A549 (cell line): ENCODE data around the gene PRTFDC1. TPM values are rescaled to one million over a fixed set of nuclear protein-coding genes. Genes with fewer than 3 reads are reported as not detected.

Source experiments
- ATAC-seq, 2 experiments: fragments of 200-7000 bp in 1 of 2; fragments of >200 bp in 1 of 2; cut with Nextera tagmentation in 1 of 2; cut with Tn5 transposase in 1 of 2; 3 replicates each; pipeline versions ENCODE4 v1.8.0 to v1.9.1; 2018 to 2020; ENCODE audit warnings: mild to moderate bottlenecking in 1 of 2, moderate library complexity in 1 of 2
- CTCF ChIA-PET: fragments of 300-600 bp; sonication (Branson Sonifier 250); formaldehyde crosslinking; extraction: SDS; loops from one replicate; lab custom pipeline; 2021; ENCODE audit warnings: antibody characterized with exemption, inconsistent platforms; lab: Yijun Ruan, JAX
- POLR2A ChIA-PET: fragments of 350-600 bp; formaldehyde crosslinking; extraction: SDS; loops from one replicate; lab custom pipeline; 2021; ENCODE audit warnings: antibody characterized with exemption, inconsistent platforms; lab: Yijun Ruan, JAX
- DNase-seq, 2 experiments: peaks; one replicate each; pipeline versions ENCODE4 v3.0.0 to v3.0.0-alpha.2; 2011 to 2016; ENCODE audit warnings: low read depth in 1 of 2, low spot score in 1 of 2
- FAIRE-seq: peaks from 2 replicates; lab custom pipeline; 2011; peaks lifted over from hg19 to GRCh38; lab: Jason Lieb, UNC
- H3K27ac ChIP-seq, 2 experiments: fragments of >200 bp; sonication (Bioruptor Twin); formaldehyde crosslinking; 3 replicates each; pipeline ENCODE4 v1.5.1; 2016 to 2017
- H3K4me1 ChIP-seq: fragments of >200 bp; sonication (Bioruptor Twin); formaldehyde crosslinking; 3 replicates; pipeline ENCODE4 v1.6.1; 2016
- H3K4me2 ChIP-seq: fragments of >200 bp; sonication (Bioruptor Twin); formaldehyde crosslinking; 3 replicates; pipeline ENCODE4 v1.6.1; 2016
- H3K4me3 ChIP-seq: fragments of >200 bp; sonication (Bioruptor Twin); formaldehyde crosslinking; 3 replicates; pipeline ENCODE4 v1.5.1; 2016
- H3K9me3 ChIP-seq: fragments of >200 bp; sonication (Bioruptor Twin); formaldehyde crosslinking; 3 replicates; pipeline ENCODE4 v1.6.1; 2016
- ATOH8 ChIP-seq: fragments of 250-450 bp; sonication (Bioruptor Pico); IDR thresholded peaks from 2 replicates; pipeline ENCODE4 v1.5.0; 2020; ENCODE audit warnings: low read depth, mild to moderate bottlenecking, moderate library complexity
- BHLHE40 ChIP-seq: IDR thresholded peaks from 2 replicates; pipeline ENCODE4 v1.6.1; 2012; ENCODE audit warnings: low read depth, low read length, inconsistent platforms
- CBX2 ChIP-seq: fragments of 200-600 bp; sonication (generic); IDR thresholded peaks from 2 replicates; pipeline ENCODE4 v1.6.1; 2016; ENCODE audit warnings: low read depth, mild to moderate bottlenecking, borderline replicate concordance
- CBX8 ChIP-seq: fragments of 200-600 bp; sonication (generic); IDR thresholded peaks from 2 replicates; pipeline ENCODE4 v1.6.1; 2016
- CHD2 ChIP-seq: fragments of 150-350 bp; IDR thresholded peaks from 2 replicates; pipeline ENCODE4 v1.6.1; 2014; ENCODE audit warnings: low read length; ENCODE audit not compliant: partially characterized antibody
- CTCF ChIP-seq: fragments of >200 bp; sonication (Bioruptor Twin); formaldehyde crosslinking; IDR thresholded peaks from 3 replicates; pipeline ENCODE4 v1.5.1; 2016
- E2F6 ChIP-seq: IDR thresholded peaks from 2 replicates; pipeline ENCODE4 v1.6.1; 2012; ENCODE audit warnings: low read depth, borderline replicate concordance
- EHF ChIP-seq: fragments of 250-450 bp; sonication (Bioruptor Pico); IDR thresholded peaks from 2 replicates; pipeline ENCODE4 v1.5.0; 2020; ENCODE audit warnings: mild to moderate bottlenecking
- EHMT2 ChIP-seq: fragments of 200-600 bp; sonication (generic); IDR thresholded peaks from 2 replicates; pipeline ENCODE4 v1.6.1; 2016; ENCODE audit warnings: antibody characterized with exemption, low read depth, mild to moderate bottlenecking, moderate library complexity
- EP300 ChIP-seq, 2 experiments: fragments of >200 bp; sonication (Bioruptor Twin); formaldehyde crosslinking; IDR thresholded peaks; 2 replicates in 1 of 2; 3 replicates in 1 of 2; pipeline ENCODE4 v1.6.1; 2016 to 2017
- ESRRA ChIP-seq: fragments of 150-350 bp; IDR thresholded peaks from 2 replicates; pipeline ENCODE4 v1.6.1; 2014; ENCODE audit warnings: mild to moderate bottlenecking, low read length, borderline replicate concordance
- FOSL2 ChIP-seq, 2 experiments: fragments of 450-650 bp in 1 of 2; fragments of >200 bp in 1 of 2; sonication (Bioruptor Twin) in 1 of 2; formaldehyde crosslinking; IDR thresholded peaks; 2 replicates each; pipeline versions ENCODE4 v1.5.0 to v1.6.1; 2016 to 2020; ENCODE audit warnings: mild to moderate bottlenecking in 1 of 2, moderate library complexity in 1 of 2
- GATA3 ChIP-seq: IDR thresholded peaks from 2 replicates; pipeline ENCODE4 v1.6.1; 2012; ENCODE audit warnings: borderline replicate concordance
- HEYL ChIP-seq: fragments of 250-450 bp; sonication (Bioruptor Pico); IDR thresholded peaks from 2 replicates; pipeline ENCODE4 v1.8.0; 2021; ENCODE audit warnings: mild to moderate bottlenecking, moderate library complexity
- HMGXB4 ChIP-seq: fragments of 250-450 bp; sonication (Bioruptor Pico); IDR thresholded peaks from 2 replicates; pipeline ENCODE4 v1.5.0; 2021; ENCODE audit warnings: mild to moderate bottlenecking, moderate library complexity, borderline replicate concordance
- HOXA7 ChIP-seq: fragments of 250-450 bp; sonication (Bioruptor Pico); IDR thresholded peaks from 2 replicates; pipeline ENCODE4 v1.5.0; 2020; ENCODE audit warnings: mild to moderate bottlenecking, moderate library complexity
- HOXB13 ChIP-seq: fragments of 250-450 bp; sonication (Bioruptor Pico); IDR thresholded peaks from 2 replicates; pipeline ENCODE4 v1.5.0; 2020; ENCODE audit warnings: low read depth, mild to moderate bottlenecking, moderate library complexity
- JUNB ChIP-seq: fragments of >200 bp; sonication (Bioruptor Twin); formaldehyde crosslinking; IDR thresholded peaks from 2 replicates; pipeline ENCODE4 v1.6.1; 2016
- KDM1A ChIP-seq: fragments of 200-600 bp; sonication (generic); IDR thresholded peaks from 2 replicates; pipeline ENCODE4 v1.6.1; 2016; ENCODE audit warnings: low read depth, mild to moderate bottlenecking
- KDM5A ChIP-seq: fragments of 200-600 bp; sonication (generic); IDR thresholded peaks from 2 replicates; pipeline ENCODE4 v1.6.1; 2016; ENCODE audit warnings: antibody characterized with exemption, mild to moderate bottlenecking
- MYC ChIP-seq: IDR thresholded peaks from 2 replicates; pipeline ENCODE4 v1.6.1; 2012; ENCODE audit warnings: mild to moderate bottlenecking, inconsistent platforms, low read length, improper control_type of control experiment, borderline replicate concordance
- PHF8 ChIP-seq: fragments of 200-600 bp; sonication (generic); IDR thresholded peaks from 2 replicates; pipeline ENCODE4 v1.6.1; 2016; ENCODE audit warnings: low read depth, mild to moderate bottlenecking, antibody characterized with exemption, moderate library complexity, borderline replicate concordance
- RCOR1 ChIP-seq: fragments of 150-350 bp; IDR thresholded peaks from 2 replicates; pipeline ENCODE4 v1.6.1; 2014; ENCODE audit warnings: antibody characterized with exemption, low read length, low read depth
- SREBF2 ChIP-seq: fragments of 450-650 bp; IDR thresholded peaks from 2 replicates; pipeline ENCODE4 v1.6.1; 2014; ENCODE audit warnings: mild to moderate bottlenecking, moderate library complexity
- USF2 ChIP-seq: fragments of 450-650 bp; IDR thresholded peaks from 2 replicates; pipeline ENCODE4 v1.6.1; 2014; ENCODE audit warnings: antibody characterized with exemption
- ZC3H11A ChIP-seq: fragments of 450-650 bp; IDR thresholded peaks from 2 replicates; pipeline ENCODE4 v1.6.1; 2014; ENCODE audit warnings: antibody characterized with exemption, mild to moderate bottlenecking
- ZFP36 ChIP-seq: fragments of 450-650 bp; IDR thresholded peaks from 2 replicates; pipeline ENCODE4 v1.6.1; 2014; ENCODE audit warnings: borderline replicate concordance; ENCODE audit not compliant: partially characterized antibody
- ZSCAN20 ChIP-seq: fragments of 250-450 bp; sonication (Bioruptor Pico); IDR thresholded peaks from 2 replicates; pipeline ENCODE4 v1.8.0; 2022; ENCODE audit warnings: mild to moderate bottlenecking, moderate library complexity
- WGBS: methylation state at CpG from one replicate; pipeline ENCODE4 v1.1.6; 2017; ENCODE audit errors: missing lambda C conversion rate; 5-methylcytosine and 5-hydroxymethylcytosine counted together
- polyA plus RNA-seq, 4 experiments: library from polyadenylated mRNA; depleted of rRNA in 3 of 4; stranded (reverse); fragments of >200 nt; fragmentation: RNase III in 1 of 4; extraction: RNeasy Plus Mini Kit Qiagen cat#74134 plus additional on column Dnase treatment in 1 of 4; gene quantifications; 2 replicates in 3 of 4; 3 replicates in 1 of 4; pipeline ENCODE4 v1.2.3, GENCODE V29; 2011 to 2017

The PRTFDC1 gene
- polyA plus RNA-seq, 2 of the 4 experiments (the other 2 are of a cell fraction) = 35.6 to 39.2 TPM

- DNase-seq = no peak
- CTCF ChIA-PET = interaction anchor here (1.0 to 1.5 kb wide), 2 partner anchors 12 to 161 kb away, joined by 3 to 4 read pairs; no protein-coding TSS in a partner anchor
- Histone ChIP-seq H3K4me1 (peaks cover 36% of the 10 kb centered on the region), H3K9me3 (no peaks in the 10 kb centered on the region), H3K4me2 (no peak overlapping the region), H3K27ac (no peak overlapping the region), H3K4me3 (no peak overlapping the region)
- POLR2A ChIA-PET = no interaction called here
- no peak for FAIRE-seq
- WGBS = 87% methylated on average over 2 of the region's 2 CpGs
- TF ChIP-seq HMGXB4 (CRISPR knock-in tag) (no peak), ATOH8 (CRISPR knock-in tag) (no peak), SREBF2 (no peak), FOSL2 (IDR thresholded peaks at IDR 0.05) (no peak), FOSL2 (CRISPR knock-in tag; IDR thresholded peaks at IDR 0.05) (no peak), EHF (CRISPR knock-in tag) (no peak), E2F6 (no peak), JUNB (no peak), PHF8 (no peak), HEYL (CRISPR knock-in tag) (no peak), CTCF (no peak), MYC (no peak), ZC3H11A (no peak), KDM1A (no peak), CBX2 (no peak), USF2 (no peak), BHLHE40 (no peak), HOXA7 (CRISPR knock-in tag) (no peak), CBX8 (no peak), ZFP36 (no peak)
- ATAC-seq = no peak
Measured at GRCh38 chr10:24887855-24888231, 64.6 kb downstream of the PRTFDC1 start.

GRCh38 chr10:24886290-24886680, 66.1 kb downstream of the PRTFDC1 start:
- DNase-seq (no peak), FAIRE-seq (no peak), ATAC-seq (no peak)
- Histone ChIP-seq H3K4me3 (no peak overlapping the region), H3K4me1 (peaks cover 23% of the 10 kb centered on the region), H3K27ac (no peak overlapping the region), H3K9me3 (no peaks in the 10 kb centered on the region), H3K4me2 (no peak overlapping the region)
- ChIA-PET POLR2A (no interaction called here), CTCF (interaction anchor here (0.6 to 1.6 kb wide), 2 partner anchors 15 to 174 kb away, joined by 3 to 4 read pairs; no protein-coding TSS in a partner anchor)
- 54% methylated on average over 5 of the region's 5 CpGs for WGBS
- no peak for TF ChIP-seq HOXA7 (CRISPR knock-in tag)
- no peak for TF ChIP-seq ATOH8 (CRISPR knock-in tag)
- TF ChIP-seq HOXB13 (CRISPR knock-in tag) = no peak
- TF ChIP-seq EHMT2 = no peak
- no peak for TF ChIP-seq GATA3
- no peak for TF ChIP-seq ZSCAN20 (CRISPR knock-in tag)
- TF ChIP-seq CHD2 = no peak
- TF ChIP-seq KDM5A = no peak
- no peak for TF ChIP-seq CBX8
- no peak for TF ChIP-seq RCOR1
- no peak for TF ChIP-seq EP300 (IDR thresholded peaks at IDR 0.05)
- no peak for TF ChIP-seq ESRRA
